Fibroblast of lung (primary cell): ENCODE measurements around the gene PRCP. TPM values are rescaled to one million over a fixed set of nuclear protein-coding genes. Genes with fewer than 3 reads are reported as not detected.

Source experiments
- DNase-seq, 2 donors: peaks; one replicate each; pipeline versions ENCODE4 v3.0.0 to v3.0.0-alpha.2; 2010; ENCODE audit warnings: low read depth in 2 of 2
- H2AFZ ChIP-seq: 2 replicates; pipeline ENCODE4 v1.5.1; 2012; ENCODE audit warnings: low read length, control low read depth, inconsistent platforms
- H3K27ac ChIP-seq: 2 replicates; pipeline ENCODE4 v1.5.1; 2011; ENCODE audit warnings: low read length, control low read depth; ENCODE audit not compliant: insufficient read depth
- H3K27me3 ChIP-seq: 2 replicates; pipeline ENCODE4 v1.5.1; 2011; ENCODE audit warnings: mild to moderate bottlenecking, low read length; ENCODE audit not compliant: control insufficient read depth, insufficient read depth
- H3K36me3 ChIP-seq: 2 replicates; pipeline ENCODE4 v1.5.1; 2011; ENCODE audit warnings: low read length; ENCODE audit not compliant: control insufficient read depth, insufficient read depth
- H3K4me1 ChIP-seq: 2 replicates; pipeline ENCODE4 v1.5.1; 2011; ENCODE audit warnings: low read length; ENCODE audit not compliant: control insufficient read depth, insufficient read depth; ENCODE audit errors: extremely low read depth
- H3K4me2 ChIP-seq: 2 replicates; pipeline ENCODE4 v1.5.1; 2011; ENCODE audit warnings: low read length, control low read depth; ENCODE audit not compliant: insufficient read depth; ENCODE audit errors: extremely low read depth
- H3K4me3 ChIP-seq, 4 experiments: fragments of 200-600 bp in 1 of 4; sonication (generic) in 1 of 4; replicated peaks in 1 of 4; 2 replicates each; pipeline ENCODE4 v1.5.1; 2011 to 2016; ENCODE audit warnings: low read length in 4 of 4, low read depth in 3 of 4, mild to moderate bottlenecking in 3 of 4, control low read depth in 2 of 4, inconsistent platforms in 1 of 4, mixed read lengths in 1 of 4; ENCODE audit not compliant: insufficient read depth in 1 of 4; ENCODE audit errors: control extremely low read depth in 1 of 4
- H3K79me2 ChIP-seq: 2 replicates; pipeline ENCODE4 v1.5.1; 2012; ENCODE audit warnings: mild to moderate bottlenecking, low read length, inconsistent platforms; ENCODE audit not compliant: control insufficient read depth, insufficient read depth
- H3K9ac ChIP-seq: 2 replicates; pipeline ENCODE4 v1.5.1; 2011; ENCODE audit warnings: mild to moderate bottlenecking, low read length, control low read depth; ENCODE audit not compliant: insufficient read depth
- H3K9me3 ChIP-seq: 2 replicates; pipeline ENCODE4 v1.5.1; 2012; ENCODE audit warnings: low read depth, low read length; ENCODE audit not compliant: control insufficient read depth, insufficient read depth
- H4K20me1 ChIP-seq: 2 replicates; pipeline ENCODE4 v1.5.1; 2011; ENCODE audit warnings: low read length; ENCODE audit not compliant: control insufficient read depth, insufficient read depth; ENCODE audit errors: extremely low read depth
- EZH2 ChIP-seq: IDR thresholded peaks from 2 replicates; pipeline ENCODE4 v1.5.1; 2012; ENCODE audit warnings: low read length, control low read depth, mild to moderate bottlenecking; ENCODE audit errors: missing control alignments
- polyA plus RNA-seq, 2 donors: library from polyadenylated mRNA; depleted of rRNA in 1 of 2; stranded (reverse) in 1 of 2; unstranded in 1 of 2; fragments of >200 nt; gene quantifications; 2 replicates each; pipeline ENCODE4 v1.2.1, GENCODE V29; 2011 to 2012; ENCODE audit warnings: missing spikeins in 1 of 2
- total RNA-seq: library from RNA; depleted of rRNA; stranded (reverse); fragments of >200 nt; gene quantifications from 2 replicates; pipeline ENCODE4 v1.2.1, GENCODE V29; 2014
- TF ChIP-seq, protein P1 (sequence below), 2 donors: IDR thresholded peaks in 1 of 2; conservative IDR thresholded peaks in 1 of 2; 1 replicate in 1 of 2; 2 replicates in 1 of 2; pipeline ENCODE4 v1.5.1; 2011 to 2012; ENCODE audit warnings: low read length in 2 of 2, control low read depth in 1 of 2, inconsistent platforms in 1 of 2, low read depth in 1 of 2, mild to moderate bottlenecking in 1 of 2

PRCP gene
- total and polyA plus RNA-seq, 2 donors (not counting 1 experiment from before 2014, with no cell fraction given) = 107 to 167 TPM

DNA sequence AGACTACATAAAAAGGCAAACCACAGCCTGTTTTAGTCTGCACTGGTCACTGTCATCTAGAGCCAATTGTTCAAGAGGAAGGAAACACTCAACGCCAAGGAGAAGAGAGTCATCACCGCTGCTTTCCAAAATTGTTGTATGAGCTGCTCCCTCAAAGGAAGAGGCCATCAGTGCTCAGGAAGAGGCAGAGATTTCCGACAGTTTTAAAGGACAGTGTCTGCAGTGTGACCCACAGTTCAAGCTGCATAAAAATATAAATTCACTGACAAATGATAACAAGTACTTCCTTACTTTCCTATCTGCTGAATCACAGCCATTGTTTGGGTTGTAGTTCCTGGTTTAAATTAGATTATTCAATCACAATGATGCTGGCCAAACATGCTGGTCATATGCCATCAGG, 16.4 kb downstream of the PRCP start:
- no peaks in the 10 kb centered on the region for H3K79me2 ChIP-seq
- no peaks in the 10 kb centered on the region for H3K36me3 ChIP-seq
- no peak overlapping the region for H2AFZ ChIP-seq
- H3K4me3 ChIP-seq = no peak overlapping the region
- H3K4me2 ChIP-seq = no peak overlapping the region
- no peaks in the 10 kb centered on the region for H3K27me3 ChIP-seq
- H3K9me3 ChIP-seq = no peaks in the 10 kb centered on the region
- no peak for DNase-seq
- H4K20me1 ChIP-seq = no peaks in the 10 kb centered on the region
- no peaks in the 10 kb centered on the region for H3K4me1 ChIP-seq
- H3K9ac ChIP-seq = no peak overlapping the region
- TF ChIP-seq, protein P1, sequence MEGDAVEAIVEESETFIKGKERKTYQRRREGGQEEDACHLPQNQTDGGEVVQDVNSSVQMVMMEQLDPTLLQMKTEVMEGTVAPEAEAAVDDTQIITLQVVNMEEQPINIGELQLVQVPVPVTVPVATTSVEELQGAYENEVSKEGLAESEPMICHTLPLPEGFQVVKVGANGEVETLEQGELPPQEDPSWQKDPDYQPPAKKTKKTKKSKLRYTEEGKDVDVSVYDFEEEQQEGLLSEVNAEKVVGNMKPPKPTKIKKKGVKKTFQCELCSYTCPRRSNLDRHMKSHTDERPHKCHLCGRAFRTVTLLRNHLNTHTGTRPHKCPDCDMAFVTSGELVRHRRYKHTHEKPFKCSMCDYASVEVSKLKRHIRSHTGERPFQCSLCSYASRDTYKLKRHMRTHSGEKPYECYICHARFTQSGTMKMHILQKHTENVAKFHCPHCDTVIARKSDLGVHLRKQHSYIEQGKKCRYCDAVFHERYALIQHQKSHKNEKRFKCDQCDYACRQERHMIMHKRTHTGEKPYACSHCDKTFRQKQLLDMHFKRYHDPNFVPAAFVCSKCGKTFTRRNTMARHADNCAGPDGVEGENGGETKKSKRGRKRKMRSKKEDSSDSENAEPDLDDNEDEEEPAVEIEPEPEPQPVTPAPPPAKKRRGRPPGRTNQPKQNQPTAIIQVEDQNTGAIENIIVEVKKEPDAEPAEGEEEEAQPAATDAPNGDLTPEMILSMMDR (conservative IDR thresholded peaks at IDR 0.05 in 1 of 2, IDR thresholded peaks at IDR 0.05 in 1 of 2; ENCODE audit: low read depth in 1 of 2, low read length in 2 of 2) = no peak
- no peak for TF ChIP-seq EZH2
- no peak overlapping the region for H3K27ac ChIP-seq

DNA sequence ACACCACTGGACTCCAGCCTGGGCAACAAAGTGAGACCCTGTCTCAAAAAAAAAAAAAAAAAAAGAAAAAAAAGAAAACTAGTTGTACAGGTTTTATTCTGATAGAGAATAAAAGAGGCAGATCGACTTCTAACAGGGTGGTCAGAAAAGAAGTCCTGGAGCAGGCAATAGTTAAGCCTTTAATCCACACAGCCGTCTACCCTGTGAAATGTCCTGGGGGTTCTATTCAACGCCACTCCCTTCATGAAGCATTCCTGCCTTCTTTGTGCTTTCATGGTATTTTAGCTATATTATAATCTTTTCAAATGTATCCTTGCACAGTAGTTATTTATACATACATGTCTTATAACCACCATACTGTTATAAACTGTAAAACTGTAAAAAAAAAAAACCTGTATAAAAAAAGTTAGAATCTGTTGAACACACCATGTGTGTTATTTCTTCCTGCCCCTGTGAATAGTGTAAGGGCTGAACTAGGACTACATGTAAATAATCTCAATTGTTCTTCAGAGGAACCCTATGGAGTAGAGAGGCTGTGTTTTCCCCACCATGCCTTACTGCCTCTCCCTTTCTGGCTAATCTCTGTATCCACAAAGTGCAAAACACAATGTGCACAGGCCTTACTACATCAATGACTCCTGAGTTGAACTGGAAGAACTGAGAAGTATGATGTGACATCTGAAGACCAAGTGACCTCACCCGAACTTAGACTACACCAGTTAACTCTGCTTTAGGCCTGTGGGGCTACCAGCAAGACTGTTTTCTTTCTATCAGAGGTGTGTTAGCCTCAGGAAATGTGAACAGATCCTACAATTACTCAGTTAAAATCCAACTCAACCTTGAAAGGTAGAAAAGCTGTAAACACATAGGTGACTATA, 25.3 kb downstream of the PRCP start:
- Histone ChIP-seq H3K9me3 (no peaks in the 10 kb centered on the region), H3K4me2 (no peak overlapping the region), H2AFZ (no peak overlapping the region), H3K4me1 (no peaks in the 10 kb centered on the region), H3K79me2 (no peaks in the 10 kb centered on the region), H3K27me3 (no peaks in the 10 kb centered on the region), H3K36me3 (no peaks in the 10 kb centered on the region), H4K20me1 (no peaks in the 10 kb centered on the region), H3K27ac (no peak overlapping the region), H3K4me3 (no peak overlapping the region), H3K9ac (no peak overlapping the region)
- TF ChIP-seq, protein P1 (conservative IDR thresholded peaks at IDR 0.05 in 1 of 2, IDR thresholded peaks at IDR 0.05 in 1 of 2; ENCODE audit: low read depth in 1 of 2, low read length in 2 of 2) = no peak
- TF ChIP-seq EZH2 = no peak
- DNase-seq = no peak

DNA sequence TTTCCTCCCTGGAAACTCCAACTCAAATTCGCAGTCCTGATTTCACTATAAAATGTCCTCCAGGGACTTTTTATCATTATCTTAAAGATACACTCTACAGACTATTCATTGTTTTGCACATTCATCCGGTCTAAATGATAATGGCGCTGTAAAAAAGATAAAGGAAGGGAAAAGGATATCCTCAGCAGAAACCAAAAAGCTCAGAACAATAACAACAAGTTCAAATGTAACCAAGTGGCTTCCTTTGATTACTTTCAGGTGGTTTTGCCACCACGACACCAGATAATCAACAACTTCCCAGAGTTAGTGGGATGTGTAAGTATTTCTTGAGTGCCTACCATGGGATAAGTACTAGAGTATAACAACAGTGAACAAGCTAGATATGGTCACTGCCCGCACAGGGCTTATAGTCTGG, 26.3 kb downstream of the PRCP start:
- Histone ChIP-seq H3K79me2 (no peaks in the 10 kb centered on the region), H4K20me1 (no peaks in the 10 kb centered on the region), H3K9ac (no peak overlapping the region), H3K27me3 (no peaks in the 10 kb centered on the region), H3K4me3 (no peak overlapping the region), H3K27ac (no peak overlapping the region), H2AFZ (no peak overlapping the region), H3K4me2 (no peak overlapping the region), H3K36me3 (no peaks in the 10 kb centered on the region), H3K9me3 (no peaks in the 10 kb centered on the region), H3K4me1 (no peaks in the 10 kb centered on the region)
- DNase-seq = no peak
- no peak for TF ChIP-seq EZH2
- TF ChIP-seq, protein P1 (conservative IDR thresholded peaks at IDR 0.05 in 1 of 2, IDR thresholded peaks at IDR 0.05 in 1 of 2; ENCODE audit: low read depth in 1 of 2, low read length in 2 of 2) = no peak
